Ishikawa (cell line): ENCODE results near the gene EHD4.

Experiments
- CEBPB ChIP-seq: IDR thresholded peaks from 2 replicates; pipeline ENCODE4 v1.6.1; 2012
- CREB1 ChIP-seq: IDR thresholded peaks from 2 replicates; pipeline ENCODE4 v1.6.1; 2012; ENCODE audit warnings: low read depth
- EGR1 ChIP-seq: IDR thresholded peaks from 2 replicates; pipeline ENCODE4 v1.6.1; 2012
- EP300 ChIP-seq: IDR thresholded peaks from 2 replicates; pipeline ENCODE4 v1.6.1; 2012; ENCODE audit warnings: borderline replicate concordance
- FOXM1 ChIP-seq: IDR thresholded peaks from 2 replicates; pipeline ENCODE4 v1.6.1; 2012; ENCODE audit warnings: low read depth, borderline replicate concordance
- MAX ChIP-seq: IDR thresholded peaks from 2 replicates; pipeline ENCODE4 v1.6.1; 2012
- NFIC ChIP-seq: IDR thresholded peaks from 2 replicates; pipeline ENCODE4 v1.6.1; 2012
- RAD21 ChIP-seq: IDR thresholded peaks from 2 replicates; pipeline ENCODE4 v1.6.1; 2012; ENCODE audit warnings: low read depth
- REST ChIP-seq: IDR thresholded peaks from 2 replicates; pipeline ENCODE4 v1.6.1; 2012; ENCODE audit warnings: low read depth, mild to moderate bottlenecking
- TAF1 ChIP-seq: IDR thresholded peaks from 2 replicates; pipeline ENCODE4 v1.6.1; 2012; ENCODE audit warnings: low read depth, mild to moderate bottlenecking
- TCF12 ChIP-seq: IDR thresholded peaks from 2 replicates; pipeline ENCODE4 v1.6.1; 2012; ENCODE audit warnings: low read depth
- TEAD4 ChIP-seq: IDR thresholded peaks from 2 replicates; pipeline ENCODE4 v1.6.1; 2012
- USF1 ChIP-seq: IDR thresholded peaks from 2 replicates; pipeline ENCODE4 v1.6.1; 2012
- YY1 ChIP-seq: IDR thresholded peaks from 2 replicates; pipeline ENCODE4 v1.6.1; 2012; ENCODE audit warnings: low read depth
- ZBTB7A ChIP-seq: IDR thresholded peaks from 2 replicates; pipeline ENCODE4 v1.6.1; 2012; ENCODE audit warnings: low read depth

EHD4 gene

GRCh38 chr15:41861736-41862356, 110.5 kb downstream of the EHD4 start:
- no peak for TF ChIP-seq ZBTB7A
- TF ChIP-seq REST = 0 out of 2 replicates have a peak, but pooled peaks have one; percentile 10

- TF ChIP-seq NFIC (no peak), RAD21 (no peak), TCF12 (no peak), EGR1 (no peak), EP300 (no peak), YY1 (no peak), MAX (no peak), ZBTB7A (no peak), TAF1 (no peak), FOXM1 (no peak), CEBPB (no peak), TEAD4 (no peak)
These were observed 112.1 kb downstream of the EHD4 start for GRCh38 chr15:41860049-41860828.

- TF ChIP-seq TCF12 = no peak
- no peak for TF ChIP-seq REST
- TF ChIP-seq USF1 = no peak
- no peak for TF ChIP-seq TAF1
These were observed 113.6 kb downstream of the EHD4 start for GRCh38 chr15:41858756-41859155.

GRCh38 chr15:41857316-41857715, 115.0 kb downstream of the EHD4 start:
- TF ChIP-seq USF1 = no peak
- TF ChIP-seq NFIC = peak; percentile 42; the same call in 1 of the 2 replicates

GRCh38 chr15:41856716-41857115, 115.6 kb downstream of the EHD4 start:
- TF ChIP-seq TAF1 = no peak
- TF ChIP-seq EP300 = no peak
- no peak for TF ChIP-seq USF1
- no peak for TF ChIP-seq MAX
- no peak for TF ChIP-seq TEAD4

GRCh38 chr15:41856262-41856661, 116.1 kb downstream of the EHD4 start:
- TF ChIP-seq YY1 = no peak
- TF ChIP-seq ZBTB7A = no peak
- TF ChIP-seq CEBPB = no peak
- TF ChIP-seq MAX = no peak
- no peak for TF ChIP-seq TAF1
- TF ChIP-seq CREB1 = no peak
- TF ChIP-seq EP300 = no peak
- TF ChIP-seq NFIC = no peak
- TF ChIP-seq TCF12 = no peak
- TF ChIP-seq REST = no peak
- no peak for TF ChIP-seq USF1
- TF ChIP-seq EGR1 = no peak
- no peak for TF ChIP-seq FOXM1
- no peak for TF ChIP-seq TEAD4
- no peak for TF ChIP-seq RAD21
